NCI-H774 (cell line): ENCODE results near the gene CATSPERE.
"Not testable (repeated sequence)": the region's sequence is repeated elsewhere in the genome, so short reads cannot be mapped to it uniquely, and the experiment has no call there.

ENCODE experiments used
- DNase-seq: peaks from one replicate; lab custom pipeline; 2025; lab: John Stamatoyannopoulos, UW

Gene CATSPERE

DNA sequence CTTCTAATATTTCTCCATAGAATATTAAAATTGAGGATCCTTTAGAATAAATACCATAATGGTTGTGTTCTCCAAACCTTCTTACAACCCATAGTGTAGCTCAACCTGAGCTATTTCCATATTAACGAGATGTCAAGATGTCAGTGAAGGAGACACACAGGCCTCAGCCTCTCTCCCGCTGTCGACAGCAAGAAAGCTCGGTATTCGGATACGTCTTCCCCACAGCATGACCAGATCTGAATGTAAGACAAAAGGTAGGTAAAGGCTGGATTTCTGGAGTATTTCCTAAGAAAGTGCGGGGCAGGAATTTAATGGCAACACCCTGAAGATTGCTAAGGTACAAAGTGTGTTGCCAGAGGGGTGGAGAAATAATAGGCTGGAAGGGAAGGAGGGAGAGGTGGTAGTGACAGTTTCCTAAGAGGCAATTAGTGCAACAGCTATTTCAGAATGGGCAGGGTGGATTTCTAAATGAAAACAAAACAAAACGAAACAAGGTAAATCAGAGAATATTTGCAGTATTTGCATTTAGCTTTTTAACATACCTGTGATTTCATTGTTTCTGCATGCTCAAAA is 11.1 kb upstream of the CATSPERE start:
- DNase-seq: no peak

- peak; percentile 29 for DNase-seq
These were observed 10.2 kb upstream of the CATSPERE start for GRCh38 chr1:244450597-244451538.

DNA sequence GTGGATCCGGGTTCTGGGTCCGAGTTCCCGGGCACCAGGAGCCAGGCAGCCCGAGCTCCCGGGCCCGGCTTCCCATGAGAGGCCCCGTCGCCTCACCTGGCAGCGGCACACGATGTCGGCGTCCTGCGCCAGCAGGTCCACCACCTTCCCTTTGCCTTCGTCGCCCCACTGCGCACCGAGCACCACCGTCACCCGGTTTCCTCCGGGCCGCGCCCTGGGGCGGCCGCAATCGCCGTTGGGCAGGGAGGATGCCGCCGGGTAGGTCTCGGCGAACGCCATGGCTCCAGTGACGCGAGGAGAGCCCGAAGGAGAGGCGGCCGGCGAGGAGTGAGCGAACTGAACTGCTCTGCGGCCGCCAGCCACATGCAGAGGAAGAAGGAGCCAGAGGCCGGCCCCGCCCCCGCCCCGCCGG is 9.5 kb upstream of the CATSPERE start, which contains the start of gene ADSS2:
ADSS2 (minus strand) TSS at position 371 of the 412 bp plus-strand sequence; CDS start at position 279, 92 bp downstream.
- DNase-seq: no peak

GRCh38 chr1:244451951-244452795 is 8.9 kb upstream of the CATSPERE start:
- peak; percentile 100 for DNase-seq

DNA sequence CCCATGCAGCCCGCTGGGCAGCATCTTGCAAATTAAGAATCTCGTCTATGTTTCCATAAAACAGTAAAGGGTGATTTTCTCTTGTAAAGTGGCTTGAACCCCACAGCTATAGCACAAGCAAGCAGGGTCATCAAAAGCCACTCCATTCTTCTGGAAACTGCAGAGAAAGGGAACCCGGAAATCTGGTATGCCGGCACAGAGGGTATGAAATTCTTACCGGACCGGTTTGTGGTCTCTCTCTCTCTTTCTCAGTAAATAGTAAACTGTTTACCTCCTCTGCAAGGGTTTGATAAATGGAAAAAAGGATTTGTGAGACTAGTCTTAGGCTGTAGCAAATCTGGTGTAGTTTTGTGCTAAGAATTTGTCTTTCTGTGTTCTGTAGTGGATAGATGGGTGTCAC is 6.7 kb upstream of the CATSPERE start:
- DNase-seq: no peak

DNA sequence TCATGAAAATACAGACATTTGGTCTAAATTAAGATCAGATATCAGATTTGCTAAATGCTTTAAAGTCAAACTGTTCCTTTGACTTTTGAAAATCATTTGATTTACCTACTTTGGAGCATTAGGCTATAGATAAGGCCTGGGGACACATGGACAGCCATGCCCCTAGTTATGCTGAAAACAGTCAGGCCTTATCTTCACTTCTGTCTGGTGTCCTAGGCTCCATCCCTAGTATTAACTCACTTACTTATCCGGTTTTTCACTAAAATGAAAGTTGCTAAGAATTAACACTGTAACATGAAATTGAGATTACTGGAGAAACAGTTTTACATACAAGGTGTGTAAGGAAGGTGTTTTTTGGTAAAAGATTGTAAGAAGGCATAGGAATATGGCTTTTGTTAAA is 4.5 kb upstream of the CATSPERE start:
- no peak for DNase-seq

- DNase-seq: no peak
These were observed 2.3 kb upstream of the CATSPERE start for GRCh38 chr1:244458781-244459180.

GRCh38 chr1:244460197-244460596 is 876 bp upstream of the CATSPERE start:
- no peak for DNase-seq

GRCh38 chr1:244466724-244467123 is 5.7 kb downstream of the CATSPERE start:
- no peak for DNase-seq

- DNase-seq: no peak
These were observed 12.1 kb downstream of the CATSPERE start for GRCh38 chr1:244473059-244473605.

- not testable (repeated sequence) for DNase-seq
These were observed 23.9 kb downstream of the CATSPERE start for GRCh38 chr1:244484971-244485370.

DNA sequence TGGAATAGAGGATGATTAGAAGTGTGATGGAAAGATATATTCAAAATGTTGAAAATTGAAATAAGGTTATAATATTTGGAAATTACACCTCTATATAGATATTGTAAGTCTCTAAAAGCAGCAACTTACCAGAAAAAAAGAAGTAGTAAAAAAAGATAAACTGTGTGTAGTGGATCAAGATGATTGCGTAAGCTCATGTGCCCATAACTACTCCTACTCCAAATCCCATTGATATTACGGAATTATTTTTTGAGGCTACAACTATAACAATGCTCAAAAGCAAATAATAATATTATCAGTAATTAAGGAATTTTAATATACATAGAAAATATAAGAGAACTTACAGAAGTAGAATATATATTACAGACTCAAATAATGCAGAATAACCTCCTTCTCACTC is 33.6 kb downstream of the CATSPERE start:
- no peak for DNase-seq

DNA sequence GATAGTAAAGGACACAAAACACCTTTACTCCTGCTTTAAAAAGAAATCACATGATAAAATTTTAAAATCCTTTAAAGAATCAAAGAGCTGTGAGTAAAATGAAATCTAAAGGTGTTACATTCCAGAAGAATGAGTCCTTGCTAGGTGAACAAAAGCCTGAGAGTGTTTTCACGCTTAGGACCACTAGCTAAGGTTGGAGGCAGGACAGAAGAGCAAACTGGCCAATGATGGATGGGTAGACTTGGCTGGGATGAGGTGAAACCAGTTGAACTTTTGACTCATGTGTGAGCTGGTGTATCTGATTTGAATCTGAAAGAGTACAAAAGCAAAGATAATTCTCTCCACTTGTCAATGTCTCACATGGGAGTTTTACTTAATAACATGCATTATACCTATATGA is 35.1 kb downstream of the CATSPERE start:
- DNase-seq: no peak

DNA sequence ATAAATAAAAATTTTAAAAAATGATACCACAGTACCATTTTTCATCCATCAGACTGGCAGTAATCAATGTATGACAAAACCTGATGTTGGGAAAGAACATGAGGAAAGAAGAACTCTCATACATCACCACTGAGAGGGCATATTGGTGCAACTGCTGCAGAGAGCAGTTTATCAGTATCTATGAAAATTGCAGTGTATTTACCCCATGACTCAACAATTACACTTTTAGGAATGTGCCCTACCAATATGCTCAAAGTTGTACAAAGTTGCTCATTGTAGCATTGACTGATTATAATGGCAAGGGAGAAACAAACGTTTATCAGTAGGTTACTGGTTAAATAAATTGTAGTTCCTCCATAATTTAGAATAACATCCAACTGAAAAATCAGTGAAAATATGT is 36.7 kb downstream of the CATSPERE start:
- DNase-seq: no peak

DNA sequence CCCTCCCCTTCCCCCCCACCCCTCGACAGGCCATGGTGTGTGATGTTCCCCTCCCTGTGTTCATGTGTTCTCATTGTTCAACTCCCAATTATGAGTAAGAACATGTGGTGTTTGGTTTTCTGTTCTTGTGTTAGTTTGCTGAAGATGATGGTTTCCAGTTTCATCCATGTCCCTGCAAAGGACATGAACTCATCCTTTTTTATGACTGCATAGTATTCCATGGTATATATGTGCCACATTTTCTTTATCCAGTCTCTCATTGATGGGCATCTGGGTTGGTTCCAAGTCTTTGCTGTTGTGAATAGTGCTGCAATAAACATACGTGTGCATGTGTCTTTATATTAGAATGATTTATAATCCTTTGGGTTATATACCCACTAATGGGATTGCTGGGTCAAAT is 38.4 kb downstream of the CATSPERE start:
- DNase-seq: not testable (repeated sequence)

DNA sequence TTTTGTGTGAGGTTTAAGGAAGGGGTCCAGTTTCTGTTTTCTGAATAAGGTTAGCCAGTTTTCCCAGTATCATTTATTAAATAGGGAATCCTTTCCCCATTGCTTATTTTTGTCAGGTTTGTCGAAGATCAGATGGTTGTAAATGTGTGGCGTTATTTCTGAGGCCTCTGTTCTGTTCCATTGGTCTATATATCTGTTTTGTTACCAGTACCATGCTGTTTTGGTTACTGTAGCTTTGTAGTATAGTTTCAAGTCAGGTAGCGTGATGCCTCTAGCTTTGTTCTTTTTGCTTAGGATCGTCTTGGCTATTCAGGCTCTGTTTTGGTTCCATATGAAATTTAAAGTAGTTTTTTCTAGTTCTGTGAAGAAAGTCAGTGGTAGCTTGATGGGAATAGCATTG is 39.4 kb downstream of the CATSPERE start:
- DNase-seq: not testable (repeated sequence)

DNA sequence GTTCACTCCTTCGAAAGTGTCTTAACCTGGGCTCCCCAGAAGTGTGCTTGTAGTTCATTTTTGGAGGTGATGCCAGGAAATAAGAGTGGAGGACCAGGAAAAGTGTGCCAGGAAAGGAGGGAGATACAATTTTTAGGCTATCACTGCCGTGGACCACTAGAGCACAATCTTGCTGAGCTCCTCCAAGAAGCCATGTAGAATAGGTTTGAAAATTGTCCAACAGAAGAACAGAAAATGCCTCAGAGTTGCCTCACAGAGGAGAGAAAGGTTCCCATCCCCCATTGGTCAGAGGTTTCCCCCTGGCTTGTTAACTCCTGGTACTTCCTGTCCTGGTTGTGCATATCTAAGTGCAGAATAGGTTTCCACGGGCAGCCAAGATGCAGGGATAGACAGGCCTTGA is 41.6 kb downstream of the CATSPERE start:
- DNase-seq: no peak

DNA sequence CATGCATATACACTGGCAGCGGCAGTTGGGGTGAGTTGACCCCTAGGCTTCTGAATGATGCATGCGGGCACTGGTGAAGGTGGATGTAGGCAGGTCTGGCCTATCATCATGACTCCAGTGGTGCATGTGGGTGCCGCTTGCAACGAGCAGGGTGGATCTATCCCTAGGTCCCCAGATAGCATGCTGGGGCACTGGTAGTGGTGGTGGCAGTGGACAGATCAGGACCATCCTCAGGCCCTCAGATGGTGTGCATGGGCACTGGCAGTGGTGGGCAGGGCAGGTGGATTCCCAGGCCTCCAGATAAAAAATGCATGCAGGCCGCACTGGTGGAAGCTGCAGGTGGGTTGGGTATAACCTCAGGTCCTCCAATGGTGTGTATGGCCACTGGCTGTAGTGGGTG is 52.4 kb downstream of the CATSPERE start:
- DNase-seq: no peak

- no peak for DNase-seq
These were observed 54.6 kb downstream of the CATSPERE start for GRCh38 chr1:244515680-244516079.

- DNase-seq: no peak
These were observed 75.2 kb downstream of the CATSPERE start for GRCh38 chr1:244536316-244536715.

DNA sequence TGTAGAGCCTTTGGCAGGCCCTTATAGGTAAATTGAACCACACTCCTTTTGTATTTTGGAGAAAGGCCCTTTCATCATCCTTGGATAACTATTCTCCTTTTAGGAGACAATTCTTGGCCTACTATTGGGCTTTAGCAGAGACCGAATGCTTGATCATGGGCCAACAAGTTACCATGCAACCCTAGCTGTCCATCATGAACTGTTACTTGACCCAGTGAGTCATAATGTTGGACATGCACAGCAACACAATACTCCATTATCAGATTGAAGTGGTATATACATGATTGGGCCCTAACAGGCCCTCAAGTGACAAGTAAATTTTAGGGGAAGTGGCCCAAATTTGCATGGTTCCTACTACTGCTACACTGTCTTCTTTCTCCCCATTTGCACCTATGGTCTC is 84.4 kb downstream of the CATSPERE start:
- DNase-seq: no peak

GRCh38 chr1:244548558-244549115 is 87.6 kb downstream of the CATSPERE start:
- no peak for DNase-seq
